HepG2 (cell line): ENCODE measurements around the gene CACNG4. TPM values are rescaled to one million over a fixed set of nuclear protein-coding genes. Genes with fewer than 3 reads are reported as not detected.

Experiments
- ARID5B ChIP-seq: IDR thresholded peaks from 2 replicates; pipeline ENCODE4 v1.4.0; 2020; ENCODE audit warnings: mild to moderate bottlenecking, missing genetic modification reagents
- CHD2 ChIP-seq: IDR thresholded peaks from 2 replicates; pipeline ENCODE4 v1.6.1; 2011; ENCODE audit warnings: low read depth, low read length, improper control_type of control experiment
- DPF2 ChIP-seq: sonication (generic); formaldehyde crosslinking; IDR thresholded peaks from 2 replicates; pipeline ENCODE4 v1.4.0; 2020; ENCODE audit warnings: mild to moderate bottlenecking, low read depth, missing genetic modification reagents, borderline replicate concordance
- HDAC2 ChIP-seq: sonication (generic); formaldehyde crosslinking; IDR thresholded peaks from 2 replicates; pipeline ENCODE4 v1.4.0; 2020; ENCODE audit warnings: missing genetic modification reagents
- LCORL ChIP-seq, 2 experiments: fragments of 450-650 bp in 1 of 2; sonication (generic) in 1 of 2; formaldehyde crosslinking in 1 of 2; IDR thresholded peaks; 2 replicates each; pipeline versions ENCODE4 v1.5.0 to v1.6.1; 2017 to 2020; ENCODE audit warnings: antibody characterized with exemption in 1 of 2, missing genetic modification reagents in 1 of 2
- MTA3 ChIP-seq: sonication (generic); formaldehyde crosslinking; IDR thresholded peaks from 2 replicates; pipeline ENCODE4 v1.4.0; 2020; ENCODE audit warnings: missing genetic modification reagents
- PRDM10 ChIP-seq: sonication (generic); formaldehyde crosslinking; IDR thresholded peaks from 2 replicates; pipeline ENCODE4 v1.4.0; 2020; ENCODE audit warnings: low read depth, missing genetic modification reagents
- SP4 ChIP-seq: sonication (generic); formaldehyde crosslinking; IDR thresholded peaks from 2 replicates; pipeline ENCODE4 v1.8.1; 2023; ENCODE audit warnings: mild to moderate bottlenecking, missing genetic modification reagents
- TEF ChIP-seq: sonication (generic); formaldehyde crosslinking; IDR thresholded peaks from 2 replicates; pipeline ENCODE4 v1.5.0; 2020; ENCODE audit warnings: missing genetic modification reagents
- ZBTB26 ChIP-seq: IDR thresholded peaks from 2 replicates; pipeline ENCODE4 v1.6.1; 2016; ENCODE audit warnings: missing compliant biosample characterization, missing genetic modification reagents, borderline replicate concordance
- ZMAT5 ChIP-seq: sonication (generic); formaldehyde crosslinking; IDR thresholded peaks from 2 replicates; pipeline ENCODE4 v1.5.0; 2020; ENCODE audit warnings: mild to moderate bottlenecking, low read depth, missing genetic modification reagents, borderline replicate concordance
- ZNF296 ChIP-seq: sonication (generic); formaldehyde crosslinking; conservative IDR thresholded peaks from 2 replicates; pipeline ENCODE4 v1.5.0; 2020; ENCODE audit warnings: mild to moderate bottlenecking, missing genetic modification reagents
- ZNF3 ChIP-seq: IDR thresholded peaks from 2 replicates; pipeline ENCODE4 v1.7.0; 2017; ENCODE audit warnings: inconsistent platforms
- ZNF333 ChIP-seq: sonication (generic); formaldehyde crosslinking; IDR thresholded peaks from 2 replicates; pipeline ENCODE4 v1.4.0; 2020; ENCODE audit warnings: mild to moderate bottlenecking, missing genetic modification reagents, borderline replicate concordance
- ZNF652 ChIP-seq: IDR thresholded peaks from 2 replicates; pipeline ENCODE4 v1.6.1; 2016; ENCODE audit warnings: low read depth, borderline replicate concordance
- ZNF709 ChIP-seq: sonication (generic); formaldehyde crosslinking; IDR thresholded peaks from 2 replicates; pipeline ENCODE4 v1.5.0; 2020; ENCODE audit warnings: mild to moderate bottlenecking, missing genetic modification reagents
- ZNF720 ChIP-seq: sonication (generic); formaldehyde crosslinking; IDR thresholded peaks from 2 replicates; pipeline ENCODE4 v1.4.0; 2020; ENCODE audit warnings: missing genetic modification reagents
- ZSCAN21 ChIP-seq: sonication (generic); formaldehyde crosslinking; IDR thresholded peaks from 2 replicates; pipeline ENCODE4 v1.8.0; 2022; ENCODE audit warnings: mild to moderate bottlenecking, missing genetic modification reagents, moderate library complexity, borderline replicate concordance
- ZSCAN5A ChIP-seq: sonication (generic); formaldehyde crosslinking; IDR thresholded peaks from 2 replicates; pipeline ENCODE4 v1.8.0; 2022; ENCODE audit warnings: mild to moderate bottlenecking, missing genetic modification reagents, borderline replicate concordance
- polyA plus RNA-seq, 8 experiments: library from polyadenylated mRNA; depleted of rRNA in 3 of 8; stranded (reverse) in 7 of 8; unstranded in 1 of 8; fragments of >200 nt; fragmentation: Illumina TruSeq in 4 of 8; extraction: Trizol in 4 of 8; gene quantifications; 2 replicates each; pipeline versions ENCODE4 v1.2.1 to v1.2.3, GENCODE V29; 2011 to 2016; ENCODE audit warnings: low read depth in 4 of 8, missing spikeins in 1 of 8, mixed read lengths in 1 of 8; ENCODE audit not compliant: insufficient read depth in 1 of 8
- total RNA-seq, 5 experiments: library from RNA; depleted of rRNA; stranded (reverse); fragments of >200 nt; fragmentation: Illumina TruSeq; extraction: Trizol; gene quantifications; 2 replicates each; pipeline ENCODE4 v1.2.3, GENCODE V29; 2016; ENCODE audit warnings: low read depth in 1 of 5

Gene CACNG4
- total and polyA plus RNA-seq, 2 of the 13 experiments (the other 11 are each of a cell fraction or from before 2014, with no cell fraction given) = 0.09 TPM

- TF ChIP-seq PRDM10 (CRISPR knock-in tag) = no peak
- TF ChIP-seq CHD2 = no peak
- no peak; the same call in 1 of the 2 replicates for TF ChIP-seq ZNF652
- TF ChIP-seq ZNF720 = no peak
- no peak for TF ChIP-seq ZBTB26 (CRISPR knock-in tag)
- no peak for TF ChIP-seq ZNF709
- no peak for TF ChIP-seq ZNF3 (CRISPR knock-in tag)
- peak; percentile 75; the same call in 1 of the 2 replicates for TF ChIP-seq HDAC2 (CRISPR knock-in tag)
- no peak for TF ChIP-seq MTA3 (CRISPR knock-in tag)
- TF ChIP-seq ZNF333 (CRISPR knock-in tag) = no peak
- no peak for TF ChIP-seq SP4 (CRISPR knock-in tag)
- no peak for TF ChIP-seq TEF (CRISPR knock-in tag)
- no peak for TF ChIP-seq ZSCAN21 (CRISPR knock-in tag)
- peak; percentile 80 for TF ChIP-seq ARID5B (CRISPR knock-in tag)
- TF ChIP-seq ZNF296 (CRISPR knock-in tag) = no peak
- TF ChIP-seq ZMAT5 (CRISPR knock-in tag) = no peak
- no peak for TF ChIP-seq ZSCAN5A (CRISPR knock-in tag)
- no peak for TF ChIP-seq LCORL (IDR thresholded peaks at IDR 0.05)
- no peak for TF ChIP-seq LCORL (CRISPR knock-in tag; IDR thresholded peaks at IDR 0.05)
- no peak for TF ChIP-seq DPF2
Observed at GRCh38 chr17:67076290-67076689, 111.8 kb downstream of the CACNG4 start (continued).
